DMS153 treated with DMSO at 0.1 percent for 48 hours (cell line): ENCODE measurements around the gene MITD1.
"Not testable (repeated sequence)": the region's sequence is repeated elsewhere in the genome, so short reads cannot be mapped to it uniquely, and the experiment has no call there.

Source experiments
- DNase-seq: peaks from one replicate; lab custom pipeline; 2025; ENCODE audit not compliant: unreplicated experiment; lab: John Stamatoyannopoulos, UW

The MITD1 gene

GRCh38 chr2:99154643-99155536 is 26.0 kb downstream of the MITD1 start, which contains the start of the genes LIPT1 and TSGA10:
Gene LIPT1 (plus strand): TSS chr2:99154967. CDS start chr2:99161958, 6,991 bp downstream.
Gene TSGA10 (minus strand): TSS chr2:99154942. CDS start chr2:99109439, 45,503 bp downstream.
- DNase-seq: peak; percentile 70

GRCh38 chr2:99153921-99154604 is 26.8 kb downstream of the MITD1 start:
- no peak for DNase-seq

DNA sequence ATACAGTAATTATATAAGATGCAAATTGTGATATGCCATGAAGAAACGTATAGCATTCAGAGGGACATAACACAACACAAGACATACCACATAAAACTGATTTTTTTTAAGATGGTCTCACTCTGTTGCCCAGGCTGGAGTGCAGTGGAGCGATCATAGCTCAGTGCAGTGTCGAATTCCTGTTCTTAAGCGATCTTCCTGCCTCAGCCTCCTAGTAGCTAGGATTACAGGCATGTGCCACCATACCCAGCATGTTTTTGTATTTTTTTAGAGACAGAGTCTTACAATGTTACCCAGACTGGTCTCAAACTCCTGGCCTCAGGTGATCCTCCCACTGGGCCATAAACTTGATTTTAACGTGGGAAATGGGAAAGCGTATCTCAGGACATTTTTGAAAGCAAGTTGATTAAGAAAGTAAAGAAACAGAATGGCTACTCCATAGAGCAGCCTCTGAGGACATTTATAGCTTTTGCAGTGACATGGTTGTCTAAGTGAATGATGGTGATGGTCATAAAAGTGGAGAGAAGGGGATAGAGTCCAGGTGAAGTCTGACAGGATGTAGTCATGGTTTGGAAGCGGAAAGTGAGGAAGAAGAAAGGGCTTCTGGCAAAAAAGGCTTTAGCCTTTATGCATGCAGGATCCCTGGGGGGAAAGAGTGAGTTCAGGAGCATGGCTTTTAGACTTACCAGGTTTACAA is 28.5 kb downstream of the MITD1 start:
- no peak for DNase-seq

GRCh38 chr2:99150706-99151105 is 30.2 kb downstream of the MITD1 start:
- no peak for DNase-seq

DNA sequence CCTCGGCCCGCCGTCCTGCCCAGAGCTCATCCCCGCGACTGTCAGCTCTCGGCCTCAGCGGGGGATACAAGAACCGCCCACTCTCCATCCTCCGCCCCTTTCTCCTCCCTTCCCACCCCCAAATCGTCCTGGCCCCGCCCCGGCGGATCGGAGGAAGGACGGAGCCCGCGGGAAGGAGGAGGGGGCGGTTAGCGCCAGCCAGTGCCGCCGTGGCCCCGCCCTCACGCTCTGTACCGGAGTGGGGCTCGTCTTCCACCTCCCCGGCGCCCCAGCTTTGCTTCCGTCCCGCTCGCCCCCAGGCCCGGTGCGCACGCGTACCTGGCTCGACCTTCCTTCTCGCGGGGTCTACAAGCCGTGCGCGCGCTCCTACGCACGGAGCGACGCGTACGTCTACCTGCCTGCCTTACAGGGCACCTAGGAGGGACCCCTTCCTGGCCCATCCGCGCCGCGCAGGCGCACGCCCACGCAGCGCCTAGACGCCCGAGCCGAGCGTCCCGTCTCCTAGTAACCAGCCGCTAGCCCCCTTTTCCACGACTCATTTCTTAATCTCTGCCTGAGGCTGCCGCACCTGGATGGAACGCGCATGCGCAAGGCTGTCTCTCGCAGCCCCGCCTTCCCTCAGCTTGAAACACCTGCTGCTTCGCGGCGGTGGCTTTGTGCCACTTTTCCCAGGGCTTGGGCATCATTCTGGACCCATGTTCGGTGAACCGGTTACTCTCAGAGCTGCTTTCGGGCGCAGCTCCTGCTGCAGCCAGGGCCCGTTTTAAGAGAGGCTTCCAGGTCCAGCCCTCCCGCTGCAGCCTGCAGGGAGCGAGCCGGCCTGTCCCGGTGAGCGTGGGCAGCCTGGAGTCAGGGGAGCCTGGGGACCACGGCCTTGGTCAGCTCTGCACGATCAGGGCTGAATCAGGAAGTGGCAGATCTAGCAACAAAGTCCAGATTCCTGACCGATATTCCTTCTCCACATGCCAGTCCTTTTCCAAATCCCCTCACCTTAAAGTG is 39.4 kb downstream of the MITD1 start, which contains the start of gene C2orf15:
TSS of gene C2orf15 (plus strand) at position 598 of the 999 bp plus-strand sequence. CDS start 8,852 bp downstream, outside the sequence.
- DNase-seq: peak; percentile 97

GRCh38 chr2:99140860-99141109 is 40.1 kb downstream of the MITD1 start:
- DNase-seq: no peak

- no peak for DNase-seq
Measured at GRCh38 chr2:99140056-99140859, 40.6 kb downstream of the MITD1 start.

GRCh38 chr2:99139003-99139402 is 41.9 kb downstream of the MITD1 start:
- no peak for DNase-seq

DNA sequence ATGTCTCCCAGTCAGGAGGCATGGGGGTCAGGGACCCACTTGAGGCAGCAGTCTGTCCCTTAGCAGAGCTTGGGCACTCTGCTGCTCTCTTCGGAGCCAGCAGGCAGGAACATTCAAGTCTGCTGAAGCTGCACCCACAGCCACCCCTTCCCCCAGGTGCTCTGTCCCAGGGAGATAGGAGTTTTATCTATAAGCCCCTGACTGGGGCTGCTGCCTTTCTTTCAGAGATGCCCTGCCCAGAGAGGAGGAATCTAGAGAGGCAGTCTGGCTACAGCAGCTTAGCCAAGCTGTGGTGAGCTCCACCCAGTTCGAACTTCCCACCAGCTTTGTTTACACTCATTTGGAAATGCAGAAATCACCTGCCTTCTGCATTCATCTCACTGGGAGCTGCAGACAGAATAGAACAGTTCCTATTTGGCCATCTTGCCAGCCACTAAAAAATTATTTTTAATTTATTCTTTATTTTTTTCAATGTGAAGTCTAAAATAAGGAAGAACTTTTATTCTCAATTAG is 45.8 kb downstream of the MITD1 start:
- DNase-seq: not testable (repeated sequence)

GRCh38 chr2:99127981-99128380 is 52.9 kb downstream of the MITD1 start:
- DNase-seq: no peak
